Measurements from ENCODE around the gene SERPINB10.

DNA sequence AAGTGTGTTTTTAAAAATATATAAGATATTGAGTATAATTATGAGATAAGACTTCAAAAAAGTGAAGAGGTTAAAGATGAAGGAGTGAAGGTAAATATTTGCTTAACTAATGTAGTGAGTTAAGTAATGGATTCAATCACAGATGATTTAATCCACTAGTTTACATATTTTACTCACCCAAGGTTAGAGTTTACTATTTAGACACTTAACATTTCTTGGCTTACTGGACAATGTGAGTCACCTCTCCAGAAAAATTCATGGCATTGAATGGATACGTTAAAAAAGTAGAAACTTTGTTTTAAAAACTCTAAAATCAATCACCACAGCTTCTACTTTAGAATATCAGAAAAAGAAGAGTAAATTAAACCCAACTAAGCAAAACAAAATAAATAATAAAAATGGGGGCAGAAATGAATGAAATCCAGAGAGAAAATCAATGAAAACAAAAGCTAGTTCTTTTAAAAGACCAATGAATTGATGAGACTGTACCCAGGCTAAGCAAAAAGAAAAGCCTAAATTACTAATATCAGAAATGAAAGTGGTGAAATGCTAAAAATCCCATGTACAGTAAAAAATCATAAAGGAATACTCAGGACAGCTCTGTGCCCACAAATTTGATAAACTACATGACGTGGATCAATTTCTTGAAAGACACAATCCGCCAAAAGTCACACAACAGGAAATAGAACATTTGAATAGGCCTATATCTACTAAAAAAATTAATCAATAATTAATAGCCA lies 39.5 kb downstream of the SERPINB10 start:
- TF ChIP-seq, protein P1, sequence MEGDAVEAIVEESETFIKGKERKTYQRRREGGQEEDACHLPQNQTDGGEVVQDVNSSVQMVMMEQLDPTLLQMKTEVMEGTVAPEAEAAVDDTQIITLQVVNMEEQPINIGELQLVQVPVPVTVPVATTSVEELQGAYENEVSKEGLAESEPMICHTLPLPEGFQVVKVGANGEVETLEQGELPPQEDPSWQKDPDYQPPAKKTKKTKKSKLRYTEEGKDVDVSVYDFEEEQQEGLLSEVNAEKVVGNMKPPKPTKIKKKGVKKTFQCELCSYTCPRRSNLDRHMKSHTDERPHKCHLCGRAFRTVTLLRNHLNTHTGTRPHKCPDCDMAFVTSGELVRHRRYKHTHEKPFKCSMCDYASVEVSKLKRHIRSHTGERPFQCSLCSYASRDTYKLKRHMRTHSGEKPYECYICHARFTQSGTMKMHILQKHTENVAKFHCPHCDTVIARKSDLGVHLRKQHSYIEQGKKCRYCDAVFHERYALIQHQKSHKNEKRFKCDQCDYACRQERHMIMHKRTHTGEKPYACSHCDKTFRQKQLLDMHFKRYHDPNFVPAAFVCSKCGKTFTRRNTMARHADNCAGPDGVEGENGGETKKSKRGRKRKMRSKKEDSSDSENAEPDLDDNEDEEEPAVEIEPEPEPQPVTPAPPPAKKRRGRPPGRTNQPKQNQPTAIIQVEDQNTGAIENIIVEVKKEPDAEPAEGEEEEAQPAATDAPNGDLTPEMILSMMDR (IDR thresholded peaks at IDR 0.05) = no peak
- no peak for TF ChIP-seq POLR2A (IDR thresholded peaks at IDR 0.05)

Measured in adrenal gland (tissue), 5 donors.